IPS-NIHi11 (cell line): ENCODE measurements around the gene IPCEF1.
"Not testable (repeated sequence)": the region's sequence is repeated elsewhere in the genome, so short reads cannot be mapped to it uniquely, and the experiment has no call there.

Experiments
- DNase-seq: peaks from one replicate; pipeline ENCODE4 v3.0.0; 2012; ENCODE audit warnings: mixed read lengths, low spot score

The IPCEF1 gene

GRCh38 chr6:154219250-154219649 is 137.4 kb downstream of the IPCEF1 start:
- DNase-seq, result no peak

- no peak for DNase-seq
Observed at GRCh38 chr6:154218787-154219186, 137.8 kb downstream of the IPCEF1 start.

GRCh38 chr6:154218301-154218700 is 138.3 kb downstream of the IPCEF1 start:
- no peak for DNase-seq

- no peak for DNase-seq
Observed at GRCh38 chr6:154213782-154214181, 142.8 kb downstream of the IPCEF1 start.

- no peak for DNase-seq
Observed at GRCh38 chr6:154210678-154211077, 145.9 kb downstream of the IPCEF1 start.

GRCh38 chr6:154209555-154209954 is 147.0 kb downstream of the IPCEF1 start:
- no peak for DNase-seq

GRCh38 chr6:154206996-154207395 is 149.6 kb downstream of the IPCEF1 start:
- DNase-seq, result no peak

GRCh38 chr6:154206141-154206540 is 150.5 kb downstream of the IPCEF1 start:
- no peak for DNase-seq

GRCh38 chr6:154202958-154203357 is 153.6 kb downstream of the IPCEF1 start:
- no peak for DNase-seq

GRCh38 chr6:154202339-154202738 is 154.3 kb downstream of the IPCEF1 start:
- DNase-seq, result no peak

GRCh38 chr6:154201688-154202087 is 154.9 kb downstream of the IPCEF1 start:
- DNase-seq, result not testable (repeated sequence)

- DNase-seq, result no peak
Observed at GRCh38 chr6:154197196-154197860, 159.3 kb downstream of the IPCEF1 start.

GRCh38 chr6:154196333-154196885 is 160.2 kb downstream of the IPCEF1 start:
- DNase-seq, result no peak

- no peak for DNase-seq
Observed at GRCh38 chr6:154187714-154188113, 168.9 kb downstream of the IPCEF1 start.

- DNase-seq, result no peak
Observed at GRCh38 chr6:154187203-154187602, 169.4 kb downstream of the IPCEF1 start.

- no peak for DNase-seq
Observed at GRCh38 chr6:154179434-154179833, 177.2 kb downstream of the IPCEF1 start.

- DNase-seq, result not testable (repeated sequence)
Observed at GRCh38 chr6:154172393-154172792, 184.2 kb downstream of the IPCEF1 start.

- no peak for DNase-seq
Observed at GRCh38 chr6:154170106-154170505, 186.5 kb downstream of the IPCEF1 start.

GRCh38 chr6:154169193-154169847 is 187.3 kb downstream of the IPCEF1 start:
- DNase-seq, result no peak

GRCh38 chr6:154167126-154167525 is 189.5 kb downstream of the IPCEF1 start:
- DNase-seq, result no peak

- DNase-seq, result peak; percentile 21
Observed at GRCh38 chr6:154166140-154166539, 190.5 kb downstream of the IPCEF1 start.

- no peak for DNase-seq
Observed at GRCh38 chr6:154165478-154165877, 191.1 kb downstream of the IPCEF1 start.

- no peak for DNase-seq
Observed at GRCh38 chr6:154164397-154164796, 192.2 kb downstream of the IPCEF1 start.

- DNase-seq, result no peak
Observed at GRCh38 chr6:154161689-154162088, 194.9 kb downstream of the IPCEF1 start.
